ENCODE measurements around the gene MMP20. TPM values are rescaled to one million over a fixed set of nuclear protein-coding genes. Genes with fewer than 3 reads are reported as not detected.
A peak's percentile ranks its signal among the peaks of the same experiment; 100 is the strongest.

Gene MMP20
- total and polyA plus RNA-seq, 5 donors from 2014 or later, result not detected

DNA sequence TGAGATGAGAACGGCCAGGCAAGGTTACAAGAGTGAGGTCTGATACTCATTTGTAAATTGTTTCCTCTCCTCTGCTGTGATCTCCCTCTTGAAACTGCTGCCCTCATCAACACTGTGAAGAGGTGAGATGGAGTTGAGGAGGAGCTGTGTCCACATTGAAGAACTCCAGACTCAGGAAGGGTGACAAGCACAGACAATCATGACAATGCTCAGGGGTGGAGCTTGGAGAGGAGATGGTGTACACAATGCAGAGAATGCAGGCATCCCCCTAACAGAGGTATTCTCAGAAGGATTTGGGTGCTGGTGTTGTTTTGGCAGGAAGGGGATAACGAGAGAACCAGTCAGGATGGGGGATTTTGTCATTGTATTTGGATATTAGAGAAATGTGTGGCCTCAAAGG, 73.1 kb downstream of the MMP20 start:
- peaks cover 0 to 5% (median 0%) of the 10 kb centered on the region in 7 donors for H3K9me3 Mint-ChIP-seq
- Histone ChIP-seq H3K36me3 (ENCODE audit: control insufficient read depth, insufficient read depth, low read length) (no peaks in the 10 kb centered on the region), H3K4me3 (ENCODE audit: low read depth, low read length) (no peak overlapping the region), H3K4me1 (ENCODE audit: control insufficient read depth, insufficient read depth, low read length, poor library complexity, severe bottlenecking) (no peaks in the 10 kb centered on the region), H3K27ac (ENCODE audit: insufficient read depth, low read length, poor library complexity, severe bottlenecking) (no peak overlapping the region), H3K9me3 (ENCODE audit: control insufficient read depth in 2 of 2, low read length in 2 of 2) (no peaks in the 10 kb centered on the region), H3K27me3 (ENCODE audit: control insufficient read depth, insufficient read depth, low read length) (peaks cover 7% of the 10 kb centered on the region)
- ATAC-seq (ENCODE audit: low read depth in 2 of 2), result no peak
- H3K27ac Mint-ChIP-seq, result no peak overlapping the region
- no peak overlapping the region for H3K4me3 Mint-ChIP-seq
- DNase-seq, result no peak
- peaks cover 12% of the 10 kb centered on the region for H3K27me3 Mint-ChIP-seq
- no peaks in the 10 kb centered on the region for H3K36me3 Mint-ChIP-seq
- no peaks in the 10 kb centered on the region for H3K4me1 Mint-ChIP-seq

DNA sequence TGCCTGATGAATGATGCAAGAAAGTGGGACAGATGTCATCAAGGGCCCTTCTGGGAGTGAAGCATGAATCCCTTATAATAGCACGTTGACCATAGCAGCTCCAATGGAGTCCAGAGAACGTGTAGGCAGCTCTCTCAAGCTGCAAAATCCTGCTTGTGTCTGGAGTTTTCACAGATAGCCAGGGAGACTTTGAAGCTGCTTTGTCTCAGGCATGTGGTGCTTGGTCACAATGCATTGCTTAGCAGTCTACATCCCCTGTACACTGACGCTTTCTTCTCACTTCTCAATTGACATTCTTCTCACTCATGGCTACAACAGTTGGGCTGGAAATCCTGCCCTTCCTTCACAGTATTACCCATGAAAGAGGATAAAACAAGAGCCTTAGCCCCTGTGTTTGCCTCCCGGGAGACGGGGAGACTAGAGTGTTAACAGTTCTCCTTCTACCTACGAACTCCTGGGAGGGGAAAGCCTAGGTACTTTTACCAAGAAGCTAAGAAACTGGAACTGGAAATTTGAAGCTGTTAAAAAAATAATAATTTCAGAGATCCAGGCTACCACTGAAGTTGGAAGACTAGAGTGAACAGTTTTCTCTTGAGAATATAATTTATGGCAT, 73.9 kb downstream of the MMP20 start:
- no peak overlapping the region for H3K27ac Mint-ChIP-seq

DNA sequence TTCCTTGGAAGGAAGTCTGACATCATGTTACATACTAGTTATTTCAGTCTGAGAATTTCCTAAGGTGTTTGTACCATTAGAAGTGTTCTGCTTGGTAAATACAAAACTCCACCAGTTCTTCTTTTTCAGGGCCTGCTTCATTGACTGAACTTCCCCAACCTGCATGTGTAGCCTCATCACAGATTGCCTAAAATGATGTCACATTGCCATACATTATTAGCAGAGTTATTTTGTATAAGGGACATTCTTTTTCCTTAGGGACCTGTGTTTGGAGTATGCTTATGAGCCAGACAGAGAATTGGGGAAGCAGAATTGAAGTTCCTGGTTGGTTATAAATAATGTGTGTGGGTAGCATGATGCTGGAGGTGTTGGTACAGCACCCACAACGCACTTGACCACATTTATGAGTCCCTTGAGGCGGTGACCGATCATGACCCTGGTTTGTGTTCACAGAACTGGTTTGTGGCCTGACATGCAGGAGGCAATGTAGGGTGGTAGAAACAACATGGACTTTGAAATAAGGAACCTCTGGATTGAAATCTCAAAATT, 78.1 kb downstream of the MMP20 start:
- H3K27ac Mint-ChIP-seq, result no peak overlapping the region
- H3K27ac ChIP-seq (ENCODE audit: insufficient read depth, low read length, poor library complexity, severe bottlenecking), result no peak overlapping the region
- peak; percentile 44 to 64 for ATAC-seq (ENCODE audit: low read depth in 2 of 2)

More for the DNA sequence above, 73.9 kb downstream of the MMP20 start:
- Mint-ChIP-seq H3K4me1 (no peaks in the 10 kb centered on the region), H3K4me3 (no peak overlapping the region), H3K27me3 (peaks cover 13% of the 10 kb centered on the region), H3K9me3 (peaks cover 0 to 5% (median 0%) of the 10 kb centered on the region in 7 donors), H3K36me3 (no peaks in the 10 kb centered on the region)
- DNase-seq, result no peak
- no peak for ATAC-seq (ENCODE audit: low read depth in 2 of 2)
- no peaks in the 10 kb centered on the region for H3K9me3 ChIP-seq (ENCODE audit: control insufficient read depth in 2 of 2, low read length in 2 of 2)
- no peak overlapping the region for H3K4me3 ChIP-seq (ENCODE audit: low read depth, low read length)
- peaks cover 3% of the 10 kb centered on the region for H3K27me3 ChIP-seq (ENCODE audit: control insufficient read depth, insufficient read depth, low read length)
- H3K27ac ChIP-seq (ENCODE audit: insufficient read depth, low read length, poor library complexity, severe bottlenecking), result no peak overlapping the region
- H3K4me1 ChIP-seq (ENCODE audit: control insufficient read depth, insufficient read depth, low read length, poor library complexity, severe bottlenecking), result no peaks in the 10 kb centered on the region
- no peaks in the 10 kb centered on the region for H3K36me3 ChIP-seq (ENCODE audit: control insufficient read depth, insufficient read depth, low read length)

DNA sequence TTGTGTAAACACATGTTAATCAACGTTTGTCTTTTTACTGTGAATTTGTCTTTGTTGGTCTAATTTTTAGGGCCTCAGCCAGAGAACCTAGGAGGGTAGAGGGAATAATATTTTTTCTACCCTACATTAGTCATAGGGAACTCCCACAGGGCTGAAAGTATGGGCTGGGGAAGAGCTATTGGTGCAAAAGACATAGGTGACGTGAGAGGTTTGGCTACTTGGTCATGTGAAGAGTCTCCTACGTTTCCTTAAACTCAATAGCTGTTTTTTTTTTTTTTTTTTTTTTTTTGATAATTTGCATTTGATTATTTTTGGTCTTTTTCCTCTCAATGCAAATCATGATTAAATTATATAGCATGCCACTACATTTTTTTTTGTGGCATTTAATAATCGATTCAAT, 78.7 kb downstream of the MMP20 start:
- no peaks in the 10 kb centered on the region for H3K27me3 ChIP-seq (ENCODE audit: control insufficient read depth, insufficient read depth, low read length)
- H3K9me3 ChIP-seq (ENCODE audit: control insufficient read depth in 2 of 2, low read length in 2 of 2), result no peaks in the 10 kb centered on the region
- ATAC-seq (ENCODE audit: low read depth in 2 of 2) (no peak), DNase-seq (no peak)
- H3K36me3 Mint-ChIP-seq, result no peaks in the 10 kb centered on the region
- peaks cover 0 to 3% (median 0%) of the 10 kb centered on the region in 4 donors for H3K4me1 Mint-ChIP-seq
- no peak overlapping the region for H3K4me3 Mint-ChIP-seq
- no peak overlapping the region for H3K27ac ChIP-seq (ENCODE audit: insufficient read depth, low read length, poor library complexity, severe bottlenecking)
- no peak overlapping the region for H3K27ac Mint-ChIP-seq
- H3K27me3 Mint-ChIP-seq, result peaks cover 17% of the 10 kb centered on the region
- H3K4me1 ChIP-seq (ENCODE audit: control insufficient read depth, insufficient read depth, low read length, poor library complexity, severe bottlenecking), result no peaks in the 10 kb centered on the region
- H3K9me3 Mint-ChIP-seq, result peaks cover 0 to 1% (median 0%) of the 10 kb centered on the region in 7 donors
- H3K36me3 ChIP-seq (ENCODE audit: control insufficient read depth, insufficient read depth, low read length), result no peaks in the 10 kb centered on the region
- H3K4me3 ChIP-seq (ENCODE audit: low read depth, low read length), result no peak overlapping the region

More for the DNA sequence above, 78.1 kb downstream of the MMP20 start:
- no peaks in the 10 kb centered on the region for H3K27me3 ChIP-seq (ENCODE audit: control insufficient read depth, insufficient read depth, low read length)
- no peaks in the 10 kb centered on the region for H3K4me1 ChIP-seq (ENCODE audit: control insufficient read depth, insufficient read depth, low read length, poor library complexity, severe bottlenecking)
- H3K27me3 Mint-ChIP-seq, result peaks cover 17% of the 10 kb centered on the region
- H3K36me3 ChIP-seq (ENCODE audit: control insufficient read depth, insufficient read depth, low read length), result no peaks in the 10 kb centered on the region
- no peaks in the 10 kb centered on the region for H3K9me3 ChIP-seq (ENCODE audit: control insufficient read depth in 2 of 2, low read length in 2 of 2)
- no peaks in the 10 kb centered on the region for H3K36me3 Mint-ChIP-seq
- H3K4me3 ChIP-seq (ENCODE audit: low read depth, low read length), result no peak overlapping the region
- peaks cover 0 to 3% (median 0%) of the 10 kb centered on the region in 4 donors for H3K4me1 Mint-ChIP-seq
- no peak for DNase-seq
- H3K9me3 Mint-ChIP-seq, result peaks cover 0 to 1% (median 0%) of the 10 kb centered on the region in 7 donors
- H3K4me3 Mint-ChIP-seq, result no peak overlapping the region

DNA sequence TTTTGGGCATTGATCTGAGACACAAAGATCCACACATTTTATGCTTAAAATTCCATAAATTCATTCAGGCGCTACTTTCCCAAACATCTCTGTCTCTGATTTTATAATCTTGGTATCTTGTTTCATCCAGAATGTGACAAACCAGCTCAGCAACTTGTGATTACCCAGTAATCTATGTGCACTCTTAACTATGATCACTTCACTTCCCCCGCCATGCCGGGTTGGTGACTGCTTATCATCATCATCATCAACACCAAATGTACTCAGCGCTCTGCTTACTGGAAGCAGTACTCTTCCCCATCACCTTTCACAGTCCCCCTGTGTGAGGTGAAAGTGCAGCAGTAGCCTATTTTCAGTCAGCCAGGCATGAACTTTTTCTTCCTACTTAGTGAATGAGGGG, 79.4 kb downstream of the MMP20 start:
- DNase-seq, result no peak
- Mint-ChIP-seq H3K36me3 (no peaks in the 10 kb centered on the region), H3K27ac (no peak overlapping the region), H3K27me3 (peaks cover 17% of the 10 kb centered on the region), H3K4me1 (peaks cover 0 to 3% (median 0%) of the 10 kb centered on the region in 4 donors), H3K4me3 (no peak overlapping the region), H3K9me3 (peaks cover 0 to 1% (median 0%) of the 10 kb centered on the region in 7 donors)
- Histone ChIP-seq H3K4me1 (ENCODE audit: control insufficient read depth, insufficient read depth, low read length, poor library complexity, severe bottlenecking) (no peaks in the 10 kb centered on the region), H3K9me3 (ENCODE audit: control insufficient read depth in 2 of 2, low read length in 2 of 2) (no peaks in the 10 kb centered on the region), H3K36me3 (ENCODE audit: control insufficient read depth, insufficient read depth, low read length) (no peaks in the 10 kb centered on the region), H3K27me3 (ENCODE audit: control insufficient read depth, insufficient read depth, low read length) (peaks cover 1% of the 10 kb centered on the region), H3K27ac (ENCODE audit: insufficient read depth, low read length, poor library complexity, severe bottlenecking) (no peak overlapping the region), H3K4me3 (ENCODE audit: low read depth, low read length) (no peak overlapping the region)
- no peak for ATAC-seq (ENCODE audit: low read depth in 2 of 2)

DNA sequence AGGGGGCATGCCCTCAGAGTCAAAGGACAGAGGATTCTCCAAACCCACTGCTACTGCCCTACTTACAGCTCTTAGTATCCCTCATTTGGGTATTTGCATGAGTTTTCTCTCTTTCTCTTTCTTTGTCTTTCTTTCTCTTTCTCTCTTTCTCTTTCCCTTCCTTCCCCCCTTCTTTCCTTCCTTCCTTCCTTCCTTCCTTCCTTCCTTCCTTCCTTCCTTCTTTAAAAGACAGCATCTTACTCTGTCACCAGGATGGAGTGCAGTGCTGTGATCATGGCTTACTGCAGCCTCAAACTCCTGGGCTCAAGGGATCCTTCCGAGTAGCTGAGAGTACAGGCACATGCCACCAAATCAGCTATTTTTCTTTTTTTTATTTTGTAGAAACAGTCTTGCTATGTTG, 80.5 kb downstream of the MMP20 start:
- H3K4me3 ChIP-seq (ENCODE audit: low read depth, low read length), result no peak overlapping the region
- Mint-ChIP-seq H3K4me1 (peaks cover 0 to 3% (median 0%) of the 10 kb centered on the region in 4 donors), H3K27ac (no peak overlapping the region), H3K36me3 (no peaks in the 10 kb centered on the region), H3K27me3 (peaks cover 17% of the 10 kb centered on the region), H3K4me3 (no peak overlapping the region), H3K9me3 (peaks cover 0 to 1% (median 0%) of the 10 kb centered on the region in 7 donors)
- ATAC-seq (ENCODE audit: low read depth in 2 of 2) (no peak), DNase-seq (no peak)
- no peak overlapping the region for H3K27ac ChIP-seq (ENCODE audit: insufficient read depth, low read length, poor library complexity, severe bottlenecking)
- H3K9me3 ChIP-seq (ENCODE audit: control insufficient read depth in 2 of 2, low read length in 2 of 2), result no peaks in the 10 kb centered on the region
- no peaks in the 10 kb centered on the region for H3K4me1 ChIP-seq (ENCODE audit: control insufficient read depth, insufficient read depth, low read length, poor library complexity, severe bottlenecking)
- no peaks in the 10 kb centered on the region for H3K36me3 ChIP-seq (ENCODE audit: control insufficient read depth, insufficient read depth, low read length)
- peaks cover 1% of the 10 kb centered on the region for H3K27me3 ChIP-seq (ENCODE audit: control insufficient read depth, insufficient read depth, low read length)

DNA sequence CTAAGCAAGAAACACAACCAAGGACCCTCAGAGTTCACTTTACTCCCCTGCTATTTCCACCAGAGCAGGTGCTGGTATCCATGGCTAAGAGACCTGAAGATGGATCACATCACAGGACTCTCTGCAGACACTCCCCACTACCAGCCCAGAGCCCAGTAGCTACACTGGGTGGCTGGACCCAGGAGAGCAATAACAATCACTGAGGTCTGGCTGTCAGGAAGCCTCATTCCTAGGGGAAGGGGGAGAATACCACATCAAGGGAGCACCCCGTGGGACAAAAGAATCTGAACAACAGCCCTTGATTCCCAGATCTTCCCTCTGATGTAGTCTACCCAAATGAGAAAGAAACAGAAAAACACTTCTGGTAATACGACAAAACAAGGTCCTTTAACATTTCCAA, 85.6 kb downstream of the MMP20 start:
- Mint-ChIP-seq H3K27me3 (peaks cover 17% of the 10 kb centered on the region), H3K27ac (no peak overlapping the region), H3K9me3 (peaks cover 0 to 2% (median 0%) of the 10 kb centered on the region in 7 donors), H3K36me3 (no peaks in the 10 kb centered on the region), H3K4me3 (no peak overlapping the region), H3K4me1 (no peaks in the 10 kb centered on the region)
- H3K27me3 ChIP-seq (ENCODE audit: control insufficient read depth, insufficient read depth, low read length), result peaks cover 18% of the 10 kb centered on the region
- no peak overlapping the region for H3K4me3 ChIP-seq (ENCODE audit: low read depth, low read length)
- H3K4me1 ChIP-seq (ENCODE audit: control insufficient read depth, insufficient read depth, low read length, poor library complexity, severe bottlenecking), result no peaks in the 10 kb centered on the region
- H3K9me3 ChIP-seq (ENCODE audit: control insufficient read depth in 2 of 2, low read length in 2 of 2), result no peaks in the 10 kb centered on the region
- ATAC-seq (ENCODE audit: low read depth in 2 of 2), result no peak
- H3K27ac ChIP-seq (ENCODE audit: insufficient read depth, low read length, poor library complexity, severe bottlenecking), result no peak overlapping the region
- H3K36me3 ChIP-seq (ENCODE audit: control insufficient read depth, insufficient read depth, low read length), result no peaks in the 10 kb centered on the region
- DNase-seq, result no peak

DNA sequence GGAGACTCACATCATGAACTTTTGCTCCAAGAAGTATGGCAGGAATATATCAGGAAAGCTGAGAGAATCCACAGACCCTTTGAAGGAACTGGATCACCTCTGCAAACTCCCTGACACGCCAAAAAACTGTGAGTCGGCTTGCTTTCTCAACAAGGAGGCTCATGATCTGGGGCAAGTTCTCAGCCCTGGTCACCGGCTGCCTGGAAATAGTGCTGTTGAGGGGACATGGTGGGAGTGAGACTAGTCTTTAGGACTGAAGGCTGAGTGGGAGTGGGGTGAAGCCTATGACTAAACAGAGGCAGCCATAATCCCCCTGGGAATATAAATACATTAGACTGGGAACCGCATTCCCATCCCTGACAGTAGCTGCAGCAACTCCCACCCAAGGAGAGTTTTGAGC, 86.2 kb downstream of the MMP20 start:
- Histone ChIP-seq H3K27me3 (ENCODE audit: control insufficient read depth, insufficient read depth, low read length) (peaks cover 19% of the 10 kb centered on the region), H3K36me3 (ENCODE audit: control insufficient read depth, insufficient read depth, low read length) (no peaks in the 10 kb centered on the region), H3K4me1 (ENCODE audit: control insufficient read depth, insufficient read depth, low read length, poor library complexity, severe bottlenecking) (no peaks in the 10 kb centered on the region), H3K4me3 (ENCODE audit: low read depth, low read length) (no peak overlapping the region), H3K27ac (ENCODE audit: insufficient read depth, low read length, poor library complexity, severe bottlenecking) (no peak overlapping the region), H3K9me3 (ENCODE audit: control insufficient read depth in 2 of 2, low read length in 2 of 2) (no peaks in the 10 kb centered on the region)
- H3K4me1 Mint-ChIP-seq, result no peaks in the 10 kb centered on the region
- DNase-seq (no peak), ATAC-seq (ENCODE audit: low read depth in 2 of 2) (no peak)
- H3K27me3 Mint-ChIP-seq, result peaks cover 18% of the 10 kb centered on the region
- no peak overlapping the region for H3K27ac Mint-ChIP-seq
- H3K36me3 Mint-ChIP-seq, result no peaks in the 10 kb centered on the region
- H3K4me3 Mint-ChIP-seq, result no peak overlapping the region
- H3K9me3 Mint-ChIP-seq, result peaks cover 0 to 2% (median 0%) of the 10 kb centered on the region in 7 donors

Data from CD4-positive, CD25-positive, alpha-beta regulatory T cell (primary cell).